Activated T-helper 1 cell treated with Interleukin-2 at 50 U/mL for 16 hours (primary cell): ENCODE measurements around the gene MAPRE2.

Source experiments
- DNase-seq: peaks from one replicate; pipeline ENCODE4 v3.0.0-alpha.2; 2020; ENCODE audit warnings: low read depth

The MAPRE2 gene

GRCh38 chr18:35040988-35041814 is at the start of gene MAPRE2:
Gene MAPRE2, plus strand, starts transcription at chr18:35041413. Its CDS starts 127 bp downstream, at chr18:35041540.
- DNase-seq, result peak; percentile 98

- DNase-seq, result no peak
These were observed 49.7 kb upstream of the MAPRE2 start for GRCh38 chr18:34991561-34991960.

- DNase-seq, result no peak
These were observed 47.9 kb upstream of the MAPRE2 start for GRCh38 chr18:34993289-34993688.

- no peak for DNase-seq
These were observed 45.5 kb upstream of the MAPRE2 start for GRCh38 chr18:34995746-34996145.

GRCh38 chr18:34998661-34999060 is 42.6 kb upstream of the MAPRE2 start:
- DNase-seq, result no peak

- no peak for DNase-seq
These were observed 41.4 kb upstream of the MAPRE2 start for GRCh38 chr18:34999756-35000289.

- DNase-seq, result no peak
These were observed 40.8 kb upstream of the MAPRE2 start for GRCh38 chr18:35000457-35000856.

GRCh38 chr18:35002120-35002519 is 39.1 kb upstream of the MAPRE2 start:
- DNase-seq, result no peak

GRCh38 chr18:35005963-35006577 is 35.1 kb upstream of the MAPRE2 start:
- DNase-seq, result no peak

- DNase-seq, result no peak
These were observed 31.1 kb upstream of the MAPRE2 start for GRCh38 chr18:35010156-35010555.

GRCh38 chr18:35010993-35011392 is 30.2 kb upstream of the MAPRE2 start:
- DNase-seq, result no peak

GRCh38 chr18:35019933-35020332 is 21.3 kb upstream of the MAPRE2 start:
- no peak for DNase-seq

GRCh38 chr18:35022426-35023001 is 18.7 kb upstream of the MAPRE2 start:
- no peak for DNase-seq

GRCh38 chr18:35024196-35024595 is 17.0 kb upstream of the MAPRE2 start:
- DNase-seq, result no peak

GRCh38 chr18:35024965-35025364 is 16.2 kb upstream of the MAPRE2 start:
- DNase-seq, result no peak

- no peak for DNase-seq
These were observed 14.7 kb upstream of the MAPRE2 start for GRCh38 chr18:35026407-35027061.

- no peak for DNase-seq
These were observed 14.0 kb upstream of the MAPRE2 start for GRCh38 chr18:35027206-35027605.

- DNase-seq, result no peak
These were observed 12.7 kb upstream of the MAPRE2 start for GRCh38 chr18:35028536-35028935.

GRCh38 chr18:35029103-35029502 is 12.1 kb upstream of the MAPRE2 start:
- no peak for DNase-seq

GRCh38 chr18:35029770-35030169 is 11.4 kb upstream of the MAPRE2 start:
- no peak for DNase-seq

- DNase-seq, result no peak
These were observed 10.8 kb upstream of the MAPRE2 start for GRCh38 chr18:35030277-35030989.

GRCh38 chr18:35032113-35032512 is 9.1 kb upstream of the MAPRE2 start:
- no peak for DNase-seq
